Transverse colon (tissue), 4 donors: ENCODE results near the gene OLIG1.

Source experiments
- CTCF ChIP-seq, 5 experiments: fragments of 200-600 bp in 3 of 5; fragments of 450-650 bp in 2 of 5; sonication (generic) in 3 of 5; IDR thresholded peaks; 1 replicate in 2 of 5; 2 replicates in 3 of 5; pipeline ENCODE4 v1.5.1; 2016 to 2017; ENCODE audit warnings: antibody characterized with exemption in 5 of 5, inconsistent platforms in 3 of 5, mild to moderate bottlenecking in 2 of 5, moderate library complexity in 1 of 5
- EP300 ChIP-seq: sonication (generic); formaldehyde crosslinking; IDR thresholded peaks from one replicate; pipeline ENCODE4 v1.6.1; 2017; ENCODE audit warnings: antibody characterized with exemption, low read depth
- POLR2A ChIP-seq: fragments of 450-650 bp; IDR thresholded peaks from one replicate; pipeline ENCODE4 v1.6.1; 2016; ENCODE audit warnings: antibody characterized with exemption, mild to moderate bottlenecking, moderate library complexity
- POLR2AphosphoS5 ChIP-seq, 3 donors: sonication (generic); formaldehyde crosslinking; IDR thresholded peaks; one replicate each; pipeline ENCODE4 v1.6.1; 2016; ENCODE audit warnings: antibody characterized with exemption in 3 of 3

GRCh38 chr21:33036430-33037162 is 33.3 kb upstream of the OLIG1 start:
- TF ChIP-seq CTCF (IDR thresholded peaks at IDR 0.05), result no peak
- no peak for TF ChIP-seq POLR2A
- no peak for TF ChIP-seq EP300
- no peak for TF ChIP-seq POLR2AphosphoS5 (IDR thresholded peaks at IDR 0.05)
